Activated T-helper 1 cell treated with anti-CD3 and anti-CD28 coated beads, Interleukin-12 subunit alpha, Interleukin-12 subunit beta, Interleukin-2, Interleukin-4 antibody, amounts not matched to agents 30 ng/mL and 10 ng/mL and 1 ng/mL, durations not matched to agents 14 hours and 24 hours and 36 hours (primary cell): ENCODE results near the gene C1QA. TPM values are rescaled to one million over a fixed set of nuclear protein-coding genes. Genes with fewer than 3 reads are reported as not detected.

Experiments used
- DNase-seq: peaks from one replicate; pipeline ENCODE4 v3.0.0; 2021; ENCODE audit warnings: low spot score
- H3K27ac Mint-ChIP-seq: one replicate; pipeline ENCODE4 v1.8.0; 2021; ENCODE audit warnings: mild to moderate bottlenecking, mixed read lengths
- H3K27me3 Mint-ChIP-seq: one replicate; pipeline ENCODE4 v1.8.0; 2022; ENCODE audit warnings: mild to moderate bottlenecking, moderate library complexity, mixed read lengths; ENCODE audit not compliant: insufficient read depth
- H3K36me3 Mint-ChIP-seq: one replicate; pipeline ENCODE4 v1.8.0; 2021; ENCODE audit warnings: low read depth, mixed read lengths
- H3K4me1 Mint-ChIP-seq: one replicate; pipeline ENCODE4 v1.8.0; 2021; ENCODE audit warnings: low read depth, mixed read lengths
- H3K4me3 Mint-ChIP-seq: one replicate; pipeline ENCODE4 v1.8.0; 2021; ENCODE audit warnings: mild to moderate bottlenecking, moderate library complexity, mixed read lengths
- H3K9me3 Mint-ChIP-seq: one replicate; pipeline ENCODE4 v1.8.0; 2021; ENCODE audit warnings: mixed read lengths
- intact Hi-C: fragments of 100-400 bp; cut with micrococcal nuclease; formaldehyde crosslinking; loops from one replicate; pipeline ENCODE4 v1.15.1; 2024
- total RNA-seq: library from RNA; stranded (reverse); gene quantifications from 2 replicates; pipeline ENCODE4 v1.2.3, GENCODE V29; 2022

Gene C1QA, protein sequence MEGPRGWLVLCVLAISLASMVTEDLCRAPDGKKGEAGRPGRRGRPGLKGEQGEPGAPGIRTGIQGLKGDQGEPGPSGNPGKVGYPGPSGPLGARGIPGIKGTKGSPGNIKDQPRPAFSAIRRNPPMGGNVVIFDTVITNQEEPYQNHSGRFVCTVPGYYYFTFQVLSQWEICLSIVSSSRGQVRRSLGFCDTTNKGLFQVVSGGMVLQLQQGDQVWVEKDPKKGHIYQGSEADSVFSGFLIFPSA
- not detected in 2 replicates for total RNA-seq

DNA sequence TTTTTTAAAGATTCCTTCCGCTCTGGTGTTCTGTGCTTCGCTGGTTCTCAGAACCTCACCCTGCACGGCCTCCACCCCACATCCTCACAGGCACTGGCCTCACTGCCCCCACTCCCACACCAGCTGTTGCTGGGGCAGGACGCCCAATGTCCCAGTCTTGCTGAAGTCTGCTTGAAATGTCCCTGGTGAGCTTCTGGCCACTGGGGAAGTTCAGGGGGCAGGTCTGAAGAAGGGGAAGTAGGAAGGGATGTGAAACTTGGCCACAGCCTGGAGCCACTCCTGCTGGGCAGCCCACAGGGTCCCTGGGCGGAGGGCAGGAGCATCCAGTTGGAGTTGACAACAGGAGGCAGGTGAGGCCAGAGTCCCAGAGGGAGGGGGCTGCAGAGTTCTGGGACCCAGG is at the start of gene C1QA:
TSS of gene C1QA (plus strand) at position 276 of the 400 bp plus-strand sequence. CDS start 989 bp downstream, outside the sequence.
- intact Hi-C loops: no loop called here
- Mint-ChIP-seq H3K4me1 (no peaks in the 10 kb centered on the region), H3K27ac (no peak within 1 kb of the TSS), H3K4me3 (no peak within 1 kb of the TSS), H3K9me3 (no peaks in the 10 kb centered on the region), H3K27me3 (peaks cover 8% of the 10 kb centered on the region), H3K36me3 (no peaks in the 10 kb centered on the region)
- DNase-seq: no peak

DNA sequence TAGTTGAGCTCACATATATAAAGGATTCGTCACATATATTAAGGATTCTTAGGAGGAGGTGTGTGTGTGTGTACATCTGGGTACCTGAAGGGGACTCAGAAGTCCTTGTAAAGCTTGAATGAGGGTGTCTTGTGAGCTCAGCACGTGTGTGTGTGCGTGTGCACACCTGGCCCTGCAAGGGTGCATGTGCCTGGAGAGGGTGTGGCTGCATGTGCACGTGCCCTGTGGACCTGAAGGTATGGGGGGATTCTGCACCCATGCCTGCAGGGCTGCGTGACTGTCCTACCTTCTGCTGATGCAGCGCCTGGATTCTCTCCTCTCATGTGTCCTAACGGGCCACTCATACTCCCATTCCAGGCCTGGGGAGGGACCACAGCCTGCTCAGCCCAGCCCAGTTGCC is 49.2 kb upstream of the C1QA start:
- intact Hi-C loops: no loop called here
- H3K4me1 Mint-ChIP-seq: no peaks in the 10 kb centered on the region
- H3K36me3 Mint-ChIP-seq: no peaks in the 10 kb centered on the region
- peaks cover 2% of the 10 kb centered on the region for H3K27me3 Mint-ChIP-seq
- H3K27ac Mint-ChIP-seq: no peak overlapping the region
- H3K9me3 Mint-ChIP-seq: no peaks in the 10 kb centered on the region
- no peak for DNase-seq
- H3K4me3 Mint-ChIP-seq: no peak overlapping the region

GRCh38 chr1:22588899-22589422 is 47.5 kb upstream of the C1QA start:
- Mint-ChIP-seq H3K27ac (no peak overlapping the region), H3K4me1 (no peaks in the 10 kb centered on the region), H3K9me3 (no peaks in the 10 kb centered on the region), H3K27me3 (peaks cover 2% of the 10 kb centered on the region), H3K4me3 (no peak overlapping the region), H3K36me3 (no peaks in the 10 kb centered on the region)
- intact Hi-C loops: no loop called here
- no peak for DNase-seq

DNA sequence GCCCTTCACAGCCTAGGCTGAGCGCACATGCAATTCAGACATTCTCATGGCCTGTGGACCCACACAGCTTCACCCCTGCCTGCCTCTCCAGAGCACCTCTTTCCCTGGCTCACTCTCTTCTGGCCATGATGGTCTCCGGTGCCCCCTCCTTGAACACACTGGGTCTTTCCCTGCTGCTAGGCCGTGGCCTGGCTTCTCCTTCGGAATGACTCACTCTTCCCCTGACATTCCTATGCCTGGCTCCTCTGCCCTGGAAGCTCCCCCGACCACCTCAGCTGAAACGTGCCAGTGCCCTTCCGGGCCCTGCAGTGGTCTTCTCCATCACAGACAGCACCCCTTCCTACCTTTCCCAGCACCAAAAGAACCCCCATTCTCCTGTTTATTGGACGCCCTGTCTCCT is 44.9 kb upstream of the C1QA start:
- Mint-ChIP-seq H3K9me3 (no peaks in the 10 kb centered on the region), H3K36me3 (no peaks in the 10 kb centered on the region), H3K27me3 (peaks cover 2% of the 10 kb centered on the region), H3K4me3 (no peak overlapping the region), H3K27ac (no peak overlapping the region), H3K4me1 (no peaks in the 10 kb centered on the region)
- DNase-seq: no peak
- intact Hi-C loops: no loop called here

DNA sequence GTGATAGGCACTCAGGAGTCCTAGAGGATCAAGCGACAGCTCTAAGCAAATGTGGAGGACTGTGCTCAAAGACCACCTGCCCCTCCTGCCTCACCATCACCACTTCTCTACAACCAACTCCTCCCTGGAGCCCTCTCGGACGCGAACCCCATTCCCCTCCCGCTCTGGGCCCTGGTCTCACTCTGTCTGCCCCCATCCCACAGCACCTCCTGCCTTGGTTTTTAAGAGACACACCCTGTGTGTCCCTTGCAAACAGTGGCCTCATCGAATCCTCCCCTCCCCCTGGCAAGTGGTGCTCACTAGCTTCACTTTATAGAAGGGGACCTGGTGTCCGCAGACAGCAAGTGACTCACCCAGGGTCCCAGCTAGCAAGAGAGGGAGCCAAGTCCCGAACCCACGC is 44.4 kb upstream of the C1QA start:
- Mint-ChIP-seq H3K27ac (no peak overlapping the region), H3K4me3 (no peak overlapping the region), H3K9me3 (no peaks in the 10 kb centered on the region), H3K27me3 (peaks cover 2% of the 10 kb centered on the region), H3K36me3 (no peaks in the 10 kb centered on the region), H3K4me1 (no peaks in the 10 kb centered on the region)
- no peak for DNase-seq
- intact Hi-C loops: no loop called here

DNA sequence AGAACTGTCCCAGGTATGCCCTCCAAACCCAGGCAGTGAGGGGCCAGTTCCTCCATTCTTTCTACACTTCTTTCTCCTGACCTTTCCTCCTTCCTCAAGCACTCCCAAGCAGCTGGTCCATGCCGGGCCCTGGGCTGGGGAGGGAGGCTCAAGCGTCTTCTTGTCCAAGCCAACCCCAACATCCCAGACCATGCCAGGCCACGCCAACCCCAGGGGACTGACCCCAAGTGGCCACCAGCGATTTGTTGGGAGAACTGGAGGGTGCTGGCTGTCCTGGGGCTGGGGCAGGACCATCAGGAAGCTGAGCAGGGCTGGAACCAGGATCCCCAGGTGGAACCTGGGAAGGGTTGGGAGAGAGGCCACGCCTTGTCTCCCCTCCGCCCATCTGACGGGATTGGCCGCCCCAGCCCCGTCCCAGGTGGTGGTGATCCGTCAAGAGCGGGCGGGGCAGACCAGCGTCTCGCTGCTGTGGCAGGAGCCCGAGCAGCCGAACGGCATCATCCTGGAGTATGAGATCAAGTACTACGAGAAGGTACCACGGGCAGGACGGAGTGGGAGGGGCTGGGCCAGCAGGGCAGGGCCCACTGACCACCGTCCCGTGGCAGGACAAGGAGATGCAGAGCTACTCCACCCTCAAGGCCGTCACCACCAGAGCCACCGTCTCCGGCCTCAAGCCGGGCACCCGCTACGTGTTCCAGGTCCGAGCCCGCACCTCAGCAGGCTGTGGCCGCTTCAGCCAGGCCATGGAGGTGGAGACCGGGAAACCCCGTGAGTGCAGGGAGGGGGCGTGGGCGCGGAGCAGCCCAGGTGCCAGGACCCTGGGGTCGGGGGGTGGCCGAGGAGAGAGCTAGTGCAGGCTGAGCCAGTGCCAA is 43.3 kb upstream of the C1QA start:
- H3K9me3 Mint-ChIP-seq: no peaks in the 10 kb centered on the region
- no peak for DNase-seq
- H3K4me1 Mint-ChIP-seq: no peaks in the 10 kb centered on the region
- no peak overlapping the region for H3K27ac Mint-ChIP-seq
- H3K4me3 Mint-ChIP-seq: no peak overlapping the region
- H3K27me3 Mint-ChIP-seq: peaks cover 2% of the 10 kb centered on the region
- no peaks in the 10 kb centered on the region for H3K36me3 Mint-ChIP-seq
- intact Hi-C loops: no loop called here

DNA sequence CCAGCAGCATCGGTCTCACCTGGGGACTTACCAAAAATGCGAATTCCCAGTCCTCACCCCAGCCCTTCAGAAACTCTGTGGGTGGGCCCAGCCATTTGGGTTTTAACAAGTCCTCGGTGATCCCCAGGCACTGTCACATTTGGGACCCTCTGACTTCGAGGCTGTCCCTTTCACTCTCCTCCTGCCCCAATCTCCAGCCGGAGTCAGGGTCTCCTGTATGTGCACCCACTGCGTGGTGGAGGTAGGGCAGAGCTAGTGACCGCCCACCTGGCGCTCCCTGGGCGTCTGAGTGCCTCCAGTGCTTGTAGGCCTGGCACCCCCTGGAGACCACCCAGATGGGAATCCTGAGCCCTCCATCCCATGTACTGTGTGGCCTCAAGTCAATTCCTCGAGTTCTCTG is 42.0 kb upstream of the C1QA start:
- H3K27ac Mint-ChIP-seq: no peak overlapping the region
- no peaks in the 10 kb centered on the region for H3K9me3 Mint-ChIP-seq
- peaks cover 2% of the 10 kb centered on the region for H3K27me3 Mint-ChIP-seq
- DNase-seq: no peak
- intact Hi-C loops: no loop called here
- no peaks in the 10 kb centered on the region for H3K4me1 Mint-ChIP-seq
- no peaks in the 10 kb centered on the region for H3K36me3 Mint-ChIP-seq
- H3K4me3 Mint-ChIP-seq: no peak overlapping the region

DNA sequence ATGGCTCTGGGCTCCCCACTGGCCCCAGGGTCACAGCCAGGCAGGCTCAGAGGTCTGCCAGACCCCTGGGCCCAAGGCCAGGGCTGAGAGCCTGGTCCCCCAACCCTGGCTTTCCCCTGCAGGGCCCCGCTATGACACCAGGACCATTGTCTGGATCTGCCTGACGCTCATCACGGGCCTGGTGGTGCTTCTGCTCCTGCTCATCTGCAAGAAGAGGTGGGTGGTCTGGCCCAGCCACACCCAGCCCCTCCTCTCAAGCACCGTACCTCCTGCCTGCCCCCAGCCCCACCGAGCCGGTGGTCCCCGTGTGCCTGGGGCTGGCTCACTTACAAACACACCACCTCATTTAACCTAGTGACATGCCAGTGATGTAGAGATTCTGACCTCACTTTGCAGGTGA is 41.3 kb upstream of the C1QA start:
- intact Hi-C loops: no loop called here
- Mint-ChIP-seq H3K27ac (no peak overlapping the region), H3K36me3 (no peaks in the 10 kb centered on the region), H3K27me3 (peaks cover 2% of the 10 kb centered on the region), H3K4me3 (no peak overlapping the region), H3K9me3 (no peaks in the 10 kb centered on the region), H3K4me1 (no peaks in the 10 kb centered on the region)
- DNase-seq: no peak

GRCh38 chr1:22597301-22597965 is 39.0 kb upstream of the C1QA start:
- no peaks in the 10 kb centered on the region for H3K27me3 Mint-ChIP-seq
- H3K9me3 Mint-ChIP-seq: no peaks in the 10 kb centered on the region
- no peaks in the 10 kb centered on the region for H3K36me3 Mint-ChIP-seq
- intact Hi-C loops: no loop called here
- no peak overlapping the region for H3K27ac Mint-ChIP-seq
- no peak overlapping the region for H3K4me3 Mint-ChIP-seq
- no peak for DNase-seq
- no peaks in the 10 kb centered on the region for H3K4me1 Mint-ChIP-seq

DNA sequence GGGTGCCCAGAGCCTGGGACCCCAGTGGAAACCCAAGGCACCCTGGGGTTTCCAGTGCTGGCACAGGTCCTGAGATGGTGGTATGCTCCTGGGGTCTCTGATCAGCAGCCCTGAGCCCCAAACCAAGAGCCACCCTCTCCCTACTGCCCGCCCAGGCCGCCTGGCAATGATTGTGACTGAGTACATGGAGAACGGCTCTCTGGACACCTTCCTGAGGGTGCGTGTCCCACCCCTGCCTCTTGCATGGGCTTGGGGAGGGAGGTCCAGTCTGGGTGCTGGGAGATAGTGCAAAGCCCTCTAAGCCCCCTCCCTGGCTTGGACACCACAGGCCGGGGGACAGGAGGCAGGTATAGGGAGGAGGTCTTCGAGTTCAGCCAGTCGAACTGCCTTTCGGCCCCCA is 38.4 kb upstream of the C1QA start:
- Mint-ChIP-seq H3K4me3 (no peak overlapping the region), H3K36me3 (no peaks in the 10 kb centered on the region), H3K27me3 (no peaks in the 10 kb centered on the region), H3K9me3 (no peaks in the 10 kb centered on the region), H3K27ac (no peak overlapping the region), H3K4me1 (no peaks in the 10 kb centered on the region)
- DNase-seq: no peak
- intact Hi-C loops: no loop called here

- no peaks in the 10 kb centered on the region for H3K4me1 Mint-ChIP-seq
- no peak for DNase-seq
Observed at GRCh38 chr1:22598736-22599135, 37.7 kb upstream of the C1QA start.

DNA sequence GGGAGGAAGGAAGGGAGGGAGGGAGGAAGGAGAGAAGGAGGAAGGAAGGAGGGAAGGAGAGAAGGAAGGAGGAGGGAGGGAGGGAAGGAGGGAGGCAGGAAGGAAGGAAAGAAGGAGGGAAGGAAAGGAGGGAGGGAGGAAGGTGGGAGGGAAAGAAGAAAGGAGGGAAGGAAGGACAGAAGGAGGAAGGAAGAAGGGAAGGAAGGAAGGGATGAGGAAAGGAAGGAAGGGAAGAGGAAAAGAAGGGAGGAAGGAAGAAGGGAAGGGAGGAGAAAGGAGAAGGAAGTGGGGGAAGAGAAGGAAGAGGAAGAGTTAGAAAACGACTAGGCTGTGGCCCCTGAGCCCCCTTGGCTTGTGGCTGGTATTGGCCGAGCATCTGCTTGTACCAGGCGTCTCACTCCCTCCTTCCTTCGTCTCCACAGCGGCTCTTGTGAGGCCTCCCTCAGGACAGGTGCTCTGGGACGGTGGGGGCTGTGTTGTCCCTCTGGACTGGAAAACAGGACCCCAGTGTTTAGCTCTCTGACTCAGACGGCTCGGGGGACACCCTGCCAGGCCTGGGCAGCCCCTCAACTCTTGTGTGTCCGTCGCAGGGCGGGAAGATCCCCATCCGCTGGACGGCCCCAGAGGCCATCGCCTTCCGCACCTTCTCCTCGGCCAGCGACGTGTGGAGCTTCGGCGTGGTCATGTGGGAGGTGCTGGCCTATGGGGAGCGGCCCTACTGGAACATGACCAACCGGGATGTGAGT is 36.2 kb upstream of the C1QA start:
- intact Hi-C loops: no loop called here
- no peaks in the 10 kb centered on the region for H3K36me3 Mint-ChIP-seq
- peaks cover 5% of the 10 kb centered on the region for H3K27me3 Mint-ChIP-seq
- no peaks in the 10 kb centered on the region for H3K4me1 Mint-ChIP-seq
- H3K27ac Mint-ChIP-seq: no peak overlapping the region
- H3K9me3 Mint-ChIP-seq: no peaks in the 10 kb centered on the region
- H3K4me3 Mint-ChIP-seq: no peak overlapping the region
- no peak for DNase-seq

More at GRCh38 chr1:22598736-22599135, 37.7 kb upstream of the C1QA start:
- no peak overlapping the region for H3K27ac Mint-ChIP-seq
- no peaks in the 10 kb centered on the region for H3K9me3 Mint-ChIP-seq
- intact Hi-C loops: no loop called here
- H3K4me3 Mint-ChIP-seq: no peak overlapping the region
- no peaks in the 10 kb centered on the region for H3K27me3 Mint-ChIP-seq
- no peaks in the 10 kb centered on the region for H3K36me3 Mint-ChIP-seq
